Activated CD4-positive, alpha-beta T cell treated with anti-CD3 and anti-CD28 coated beads for 48 hours (primary cell): ENCODE data around the gene SLC41A3.

Source experiments
- DNase-seq: peaks from one replicate; pipeline ENCODE4 v3.0.0-alpha.2; 2020

SLC41A3 gene

GRCh38 chr3:126083913-126084767, at the start of gene SLC41A3:
Gene SLC41A3, minus strand, starts transcription at chr3:126084124. Its CDS starts 15,905 bp downstream, at chr3:126068219.
- peak; percentile 92 for DNase-seq

- DNase-seq: no peak
Measured at GRCh38 chr3:126133606-126134005, 49.7 kb upstream of the SLC41A3 start.

- DNase-seq: no peak
Measured at GRCh38 chr3:126132751-126133511, 49.0 kb upstream of the SLC41A3 start.

GRCh38 chr3:126131881-126132750, 48.2 kb upstream of the SLC41A3 start:
- no peak for DNase-seq

- DNase-seq: no peak
Measured at GRCh38 chr3:126130981-126131745, 47.2 kb upstream of the SLC41A3 start.

GRCh38 chr3:126130081-126130855, 46.3 kb upstream of the SLC41A3 start:
- DNase-seq: no peak

- DNase-seq: no peak
Measured at GRCh38 chr3:126129398-126129891, 45.5 kb upstream of the SLC41A3 start.

GRCh38 chr3:126128504-126129397, 44.8 kb upstream of the SLC41A3 start:
- DNase-seq: no peak

GRCh38 chr3:126127904-126128303, 44.0 kb upstream of the SLC41A3 start:
- DNase-seq: no peak

- DNase-seq: no peak
Measured at GRCh38 chr3:126127452-126127851, 43.5 kb upstream of the SLC41A3 start.

GRCh38 chr3:126126811-126127431, 43.0 kb upstream of the SLC41A3 start:
- DNase-seq: no peak

- peak; percentile 0 for DNase-seq
Measured at GRCh38 chr3:126126286-126126685, 42.4 kb upstream of the SLC41A3 start.

GRCh38 chr3:126125781-126126251, 41.9 kb upstream of the SLC41A3 start:
- DNase-seq: no peak

GRCh38 chr3:126125341-126125740, 41.4 kb upstream of the SLC41A3 start:
- DNase-seq: no peak

- no peak for DNase-seq
Measured at GRCh38 chr3:126124896-126125295, 41.0 kb upstream of the SLC41A3 start.

GRCh38 chr3:126124148-126124868, 40.4 kb upstream of the SLC41A3 start:
- peak; percentile 0 for DNase-seq

- peak; percentile 1 for DNase-seq
Measured at GRCh38 chr3:126121632-126122031, 37.7 kb upstream of the SLC41A3 start.

- no peak for DNase-seq
Measured at GRCh38 chr3:126121074-126121473, 37.1 kb upstream of the SLC41A3 start.

- no peak for DNase-seq
Measured at GRCh38 chr3:126119976-126120375, 36.1 kb upstream of the SLC41A3 start.
